Mesendoderm (in vitro differentiated cells): ENCODE measurements around the gene TIMP1.

Source experiments
- DNase-seq: peaks from one replicate; pipeline ENCODE4 v3.0.0; 2013
- H2AK5ac ChIP-seq: 2 replicates; pipeline ENCODE4 v1.6.1; 2013; ENCODE audit warnings: low read length, inconsistent platforms
- H2BK120ac ChIP-seq: 2 replicates; pipeline ENCODE4 v1.6.1; 2013; ENCODE audit warnings: low read depth, mild to moderate bottlenecking, low read length, moderate library complexity, mixed read lengths
- H2BK15ac ChIP-seq: replicated peaks from 2 replicates; pipeline ENCODE4 v1.6.1; 2013; ENCODE audit warnings: low read depth, mild to moderate bottlenecking, moderate library complexity
- H2BK5ac ChIP-seq: 2 replicates; pipeline ENCODE4 v1.6.1; 2013; ENCODE audit warnings: low read length, inconsistent platforms
- H3K18ac ChIP-seq: 2 replicates; pipeline ENCODE4 v1.6.1; 2013; ENCODE audit warnings: mild to moderate bottlenecking, low read length, mixed read lengths
- H3K23ac ChIP-seq: one replicate; pipeline ENCODE4 v1.6.1; 2013; ENCODE audit warnings: low read length
- H3K27ac ChIP-seq: 2 replicates; pipeline ENCODE4 v1.5.1; 2013; ENCODE audit warnings: low read depth, mild to moderate bottlenecking, inconsistent platforms, low read length, moderate library complexity
- H3K27me3 ChIP-seq: 2 replicates; pipeline ENCODE4 v1.6.1; 2013; ENCODE audit warnings: low read length, control low read depth, mild to moderate bottlenecking, inconsistent platforms; ENCODE audit not compliant: insufficient read depth, poor library complexity
- H3K36me3 ChIP-seq: 2 replicates; pipeline ENCODE4 v1.6.1; 2013; ENCODE audit warnings: low read length, inconsistent platforms; ENCODE audit not compliant: control insufficient read depth, insufficient read depth
- H3K4ac ChIP-seq: one replicate; pipeline ENCODE4 v1.6.1; 2013; ENCODE audit warnings: low read depth, mild to moderate bottlenecking, low read length, moderate library complexity
- H3K4me1 ChIP-seq: 2 replicates; pipeline ENCODE4 v1.6.1; 2013; ENCODE audit warnings: low read depth, low read length, inconsistent platforms; ENCODE audit not compliant: control insufficient read depth
- H3K4me2 ChIP-seq: 2 replicates; pipeline ENCODE4 v1.6.1; 2013; ENCODE audit warnings: low read length
- H3K4me3 ChIP-seq: 2 replicates; pipeline ENCODE4 v1.5.1; 2013; ENCODE audit warnings: mild to moderate bottlenecking, low read length
- H3K56ac ChIP-seq: one replicate; pipeline ENCODE4 v1.6.1; 2013; ENCODE audit warnings: low read length
- H3K79me1 ChIP-seq: 2 replicates; pipeline ENCODE4 v1.6.1; 2013; ENCODE audit warnings: low read length, inconsistent platforms
- H3K79me2 ChIP-seq: 2 replicates; pipeline ENCODE4 v1.6.1; 2013; ENCODE audit warnings: mild to moderate bottlenecking, low read length; ENCODE audit not compliant: control insufficient read depth, insufficient read depth
- H3K9ac ChIP-seq: 2 replicates; pipeline ENCODE4 v1.6.1; 2013; ENCODE audit warnings: low read length, inconsistent platforms
- H4K5ac ChIP-seq: one replicate; pipeline ENCODE4 v1.6.1; 2013; ENCODE audit warnings: low read length
- H4K8ac ChIP-seq: one replicate; pipeline ENCODE4 v1.6.1; 2013; ENCODE audit warnings: low read depth, mild to moderate bottlenecking, control low read depth, low read length, moderate library complexity
- WGBS: extraction: QIAGEN DNeasy Blood & Tissue Kit; methylation state at CpG from one replicate; pipeline ENCODE4 v1.1.7; 2013; ENCODE audit warnings: low lambda C conversion rate, missing lambda C conversion rate; ENCODE audit not compliant: insufficient coverage; ENCODE audit errors: extremely low coverage; 5-methylcytosine and 5-hydroxymethylcytosine counted together

TIMP1 gene

GRCh38 chrX:47618923-47619485 is 36.8 kb downstream of the TIMP1 start:
- Histone ChIP-seq H3K79me1 (no peaks in the 10 kb centered on the region), H3K56ac (no peak overlapping the region), H3K36me3 (no peaks in the 10 kb centered on the region), H3K4me1 (no peaks in the 10 kb centered on the region), H2AK5ac (no peak overlapping the region), H3K27me3 (no peaks in the 10 kb centered on the region), H3K23ac (no peak overlapping the region), H3K4me3 (no peak overlapping the region), H3K79me2 (no peaks in the 10 kb centered on the region), H3K9ac (no peak overlapping the region), H3K4ac (no peak overlapping the region), H2BK15ac (no peak overlapping the region), H3K4me2 (no peak overlapping the region), H3K18ac (no peak overlapping the region), H4K8ac (no peak overlapping the region), H2BK5ac (no peak overlapping the region), H2BK120ac (no peak overlapping the region), H3K27ac (no peak overlapping the region), H4K5ac (no peak overlapping the region)
- WGBS = no CpG with 5 or more reads among the region's 32 CpGs
- no peak for DNase-seq

GRCh38 chrX:47619486-47620302 is 37.5 kb downstream of the TIMP1 start, which contains the start of gene SYN1:
Gene SYN1, minus strand, starts transcription at chrX:47619857. Its CDS starts 129 bp downstream, at chrX:47619728.
- H3K4me2 ChIP-seq = no peak within 1 kb of the TSS
- no peak within 1 kb of the TSS for H2BK5ac ChIP-seq
- H3K4ac ChIP-seq = no peak within 1 kb of the TSS
- H3K27ac ChIP-seq = no peak within 1 kb of the TSS
- WGBS = no CpG with 5 or more reads among the region's 88 CpGs
- H3K27me3 ChIP-seq = no peaks in the 10 kb centered on the region
- peak; percentile 82 for DNase-seq
- H4K5ac ChIP-seq = no peak within 1 kb of the TSS
- H2BK120ac ChIP-seq = no peak within 1 kb of the TSS
- H3K79me1 ChIP-seq = no peaks in the 10 kb centered on the region
- H4K8ac ChIP-seq = no peak within 1 kb of the TSS
- no peak within 1 kb of the TSS for H3K23ac ChIP-seq
- no peaks in the 10 kb centered on the region for H3K36me3 ChIP-seq
- H3K56ac ChIP-seq = no peak within 1 kb of the TSS
- no peak within 1 kb of the TSS for H3K9ac ChIP-seq
- H2BK15ac ChIP-seq = no peak within 1 kb of the TSS
- no peak within 1 kb of the TSS for H3K4me3 ChIP-seq
- no peaks in the 10 kb centered on the region for H3K4me1 ChIP-seq
- no peak within 1 kb of the TSS for H3K18ac ChIP-seq
- H3K79me2 ChIP-seq = no peaks in the 10 kb centered on the region
- H2AK5ac ChIP-seq = no peak within 1 kb of the TSS

- no peaks in the 10 kb centered on the region for H3K36me3 ChIP-seq
- no peak overlapping the region for H2AK5ac ChIP-seq
- no peak overlapping the region for H2BK120ac ChIP-seq
- H3K4me1 ChIP-seq = no peaks in the 10 kb centered on the region
- no peak for DNase-seq
- no peak overlapping the region for H3K9ac ChIP-seq
- WGBS = no CpG with 5 or more reads among the region's 9 CpGs
- no peak overlapping the region for H4K5ac ChIP-seq
- H2BK15ac ChIP-seq = no peak overlapping the region
- H3K4me2 ChIP-seq = no peak overlapping the region
- H3K27me3 ChIP-seq = no peaks in the 10 kb centered on the region
- no peak overlapping the region for H3K4me3 ChIP-seq
- no peak overlapping the region for H2BK5ac ChIP-seq
- H4K8ac ChIP-seq = no peak overlapping the region
- no peak overlapping the region for H3K27ac ChIP-seq
- no peaks in the 10 kb centered on the region for H3K79me1 ChIP-seq
- H3K56ac ChIP-seq = no peak overlapping the region
- no peaks in the 10 kb centered on the region for H3K79me2 ChIP-seq
- no peak overlapping the region for H3K23ac ChIP-seq
- no peak overlapping the region for H3K4ac ChIP-seq
- no peak overlapping the region for H3K18ac ChIP-seq
Measured at GRCh38 chrX:47620303-47620685, 38.1 kb downstream of the TIMP1 start.

GRCh38 chrX:47621851-47622250 is 39.6 kb downstream of the TIMP1 start:
- no peak for DNase-seq
- no CpG with 5 or more reads among the region's 6 CpGs for WGBS

GRCh38 chrX:47623540-47624027 is 41.3 kb downstream of the TIMP1 start:
- Histone ChIP-seq H3K23ac (no peak overlapping the region), H4K8ac (no peak overlapping the region), H3K4ac (no peak overlapping the region), H3K4me1 (no peaks in the 10 kb centered on the region), H3K79me2 (no peaks in the 10 kb centered on the region), H2BK5ac (no peak overlapping the region), H2BK120ac (no peak overlapping the region), H3K9ac (peak overlapping the region; percentile 54), H3K4me3 (no peak overlapping the region), H3K36me3 (no peaks in the 10 kb centered on the region), H2BK15ac (no peak overlapping the region), H3K27ac (no peak overlapping the region), H4K5ac (no peak overlapping the region), H3K79me1 (no peaks in the 10 kb centered on the region), H3K56ac (peak overlapping the region; percentile 83), H3K27me3 (no peaks in the 10 kb centered on the region), H3K18ac (no peak overlapping the region), H2AK5ac (no peak overlapping the region), H3K4me2 (peak overlapping the region; percentile 36)
- DNase-seq = peak; percentile 91
- no CpG with 5 or more reads among the region's 35 CpGs for WGBS

More at GRCh38 chrX:47621851-47622250, 39.6 kb downstream of the TIMP1 start:
- Histone ChIP-seq H3K18ac (no peak overlapping the region), H3K56ac (no peak overlapping the region), H3K9ac (no peak overlapping the region), H3K4me2 (no peak overlapping the region), H3K4ac (no peak overlapping the region), H2AK5ac (no peak overlapping the region), H3K23ac (no peak overlapping the region), H2BK120ac (no peak overlapping the region), H2BK15ac (no peak overlapping the region), H3K27me3 (no peaks in the 10 kb centered on the region), H3K27ac (no peak overlapping the region), H4K8ac (no peak overlapping the region), H4K5ac (no peak overlapping the region), H3K4me1 (no peaks in the 10 kb centered on the region), H3K36me3 (no peaks in the 10 kb centered on the region), H2BK5ac (no peak overlapping the region), H3K79me2 (no peaks in the 10 kb centered on the region), H3K4me3 (no peak overlapping the region), H3K79me1 (no peaks in the 10 kb centered on the region)
